ENCODE results near the gene AP4M1.
A peak's percentile ranks its signal among the peaks of the same experiment; 100 is the strongest.
"Not testable (repeated sequence)": the region's sequence is repeated elsewhere in the genome, so short reads cannot be mapped to it uniquely, and the experiment has no call there.

Gene AP4M1

DNA sequence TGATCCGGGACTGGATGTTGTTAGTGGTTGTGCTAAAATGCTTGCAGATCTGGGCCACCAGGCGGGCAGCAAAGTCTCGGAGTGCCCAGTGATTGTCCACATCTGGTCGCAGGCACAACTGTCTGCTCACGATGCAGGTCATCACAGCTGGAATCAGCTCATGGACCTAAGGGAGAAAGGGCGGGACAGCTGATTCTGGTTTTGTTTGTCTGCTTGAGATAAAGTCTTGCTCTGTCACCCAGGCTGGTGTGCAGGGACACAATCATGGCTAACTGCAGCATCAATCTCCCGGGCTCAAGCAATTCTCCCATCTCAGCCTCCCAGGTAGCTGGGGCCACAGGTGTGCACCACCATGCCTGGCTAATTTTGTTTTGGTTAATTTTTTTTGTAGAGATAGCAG, 9.7 kb downstream of the AP4M1 start:
- no peak for DNase-seq

DNA sequence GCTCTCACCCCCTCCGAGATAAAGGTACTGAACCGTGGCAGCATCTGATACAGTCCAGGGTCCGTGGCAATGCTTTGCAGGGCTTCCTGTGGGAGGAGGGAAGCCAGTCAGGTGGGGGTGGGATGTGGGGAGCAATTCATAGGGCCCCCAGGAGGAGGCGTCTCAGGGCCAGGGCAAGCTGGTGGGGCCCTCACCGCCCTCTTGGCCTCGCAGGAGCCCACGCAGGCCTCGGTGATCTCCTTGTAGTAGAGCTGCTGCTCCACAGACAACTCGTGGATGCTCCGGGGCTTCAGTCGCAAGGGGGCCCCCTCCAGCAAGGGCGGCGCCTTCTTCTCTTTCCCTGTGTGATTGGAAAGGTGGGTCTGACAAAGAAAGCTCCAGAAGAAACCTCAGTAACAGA, 10.5 kb downstream of the AP4M1 start:
- DNase-seq, result no peak

DNA sequence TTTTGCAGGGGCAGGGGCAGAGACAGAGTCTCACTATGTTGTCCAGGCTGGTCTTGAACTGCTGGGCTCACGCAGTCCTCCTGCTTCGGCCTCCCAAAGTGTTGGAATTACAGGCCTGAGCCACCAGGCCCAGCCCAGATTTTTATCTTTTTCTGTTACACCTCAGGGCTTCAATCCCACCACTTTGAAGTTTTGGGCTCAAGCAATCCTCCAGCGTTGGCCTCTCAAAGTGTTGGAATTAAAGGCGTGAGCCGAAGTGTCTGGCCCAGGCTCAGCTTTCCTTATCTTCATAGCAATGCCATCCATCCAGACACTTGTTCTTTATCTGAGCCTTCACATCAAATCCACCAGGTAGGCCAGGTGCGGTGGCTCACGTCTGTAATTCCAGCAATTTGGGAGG, 13.6 kb downstream of the AP4M1 start:
- DNase-seq, result no peak

DNA sequence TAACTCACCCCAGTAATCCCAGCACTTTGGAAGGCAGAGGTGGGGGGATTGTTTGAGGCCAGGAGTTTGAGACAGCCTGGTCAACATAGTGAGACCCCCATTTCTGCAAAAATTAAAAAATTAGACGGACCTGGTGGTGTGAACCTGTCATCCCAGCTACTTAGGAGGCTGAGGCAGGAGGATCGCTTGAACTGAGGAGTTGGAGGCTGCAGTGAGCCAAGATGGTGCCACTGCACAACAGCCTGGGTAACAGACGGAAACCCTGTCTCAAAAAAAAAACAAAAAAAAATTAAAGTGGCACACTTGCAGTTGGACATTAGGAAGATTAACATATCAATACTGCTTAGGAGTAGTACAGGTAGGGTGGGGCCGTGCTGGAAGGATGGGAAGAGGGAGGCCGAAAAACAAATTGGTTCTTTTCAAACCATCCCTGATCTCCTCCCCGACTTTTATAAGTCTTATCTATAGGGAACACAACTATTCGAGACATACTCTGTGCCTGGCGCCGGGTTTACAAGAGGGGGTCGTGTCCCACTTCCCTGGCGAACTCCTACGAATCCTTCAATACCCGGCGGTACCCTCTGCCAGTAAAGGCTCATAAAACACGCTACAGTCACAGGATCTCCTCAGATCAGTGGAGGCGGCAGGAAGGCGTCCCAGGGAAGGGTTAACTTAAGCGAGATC, 17.1 kb downstream of the AP4M1 start:
- DNase-seq, result no peak

DNA sequence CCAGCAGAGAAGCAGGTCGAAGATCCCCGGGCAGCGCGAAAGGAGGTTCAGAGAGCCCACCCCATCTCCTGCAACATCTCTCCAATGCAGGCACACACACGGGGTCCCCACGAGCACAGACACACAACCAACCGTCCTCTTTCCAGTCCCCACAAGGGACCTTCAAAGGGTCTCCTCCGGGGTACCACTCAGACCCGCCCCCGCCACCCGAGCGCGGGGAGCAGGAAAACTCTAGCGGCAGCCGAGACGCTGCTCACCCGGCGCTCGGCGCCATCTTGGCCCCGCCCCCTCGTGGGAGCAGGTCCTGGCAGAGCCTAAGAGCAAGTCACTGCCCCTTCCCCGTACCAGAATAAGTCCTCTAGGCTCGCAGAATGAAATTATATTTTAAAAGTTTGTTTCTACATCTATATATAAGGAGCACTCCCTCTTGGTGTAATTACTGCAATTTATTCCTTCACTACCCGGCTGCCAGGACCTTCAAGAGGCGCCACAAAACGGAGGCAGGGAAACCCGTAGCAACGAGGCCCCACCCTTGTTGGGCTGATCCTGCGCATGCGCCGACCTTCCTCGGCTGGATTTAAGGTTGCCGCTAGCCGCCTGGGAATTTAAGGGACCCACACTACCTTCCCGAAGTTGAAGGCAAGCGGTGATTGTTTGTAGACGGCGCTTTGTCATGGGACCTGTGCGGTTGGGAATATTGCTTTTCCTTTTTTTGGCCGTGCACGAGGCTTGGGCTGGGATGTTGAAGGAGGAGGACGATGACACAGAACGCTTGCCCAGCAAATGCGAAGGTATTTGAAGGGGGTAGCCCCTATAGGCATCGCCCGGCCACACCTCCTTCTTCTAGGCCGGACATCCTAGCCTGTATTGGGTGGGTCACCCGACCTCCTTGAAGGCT, 17.9 kb downstream of the AP4M1 start, which contains the start of the genes CNPY4 and TAF6:
Gene CNPY4, plus strand, starts transcription at position 563 of the 898 bp plus-strand sequence. Its CDS starts 111 bp downstream, at position 674.
Gene TAF6, minus strand, starts transcription at position 287 of the 898 bp plus-strand sequence. CDS start 5,149 bp downstream, outside the sequence.
- peak; percentile 95 for DNase-seq

DNA sequence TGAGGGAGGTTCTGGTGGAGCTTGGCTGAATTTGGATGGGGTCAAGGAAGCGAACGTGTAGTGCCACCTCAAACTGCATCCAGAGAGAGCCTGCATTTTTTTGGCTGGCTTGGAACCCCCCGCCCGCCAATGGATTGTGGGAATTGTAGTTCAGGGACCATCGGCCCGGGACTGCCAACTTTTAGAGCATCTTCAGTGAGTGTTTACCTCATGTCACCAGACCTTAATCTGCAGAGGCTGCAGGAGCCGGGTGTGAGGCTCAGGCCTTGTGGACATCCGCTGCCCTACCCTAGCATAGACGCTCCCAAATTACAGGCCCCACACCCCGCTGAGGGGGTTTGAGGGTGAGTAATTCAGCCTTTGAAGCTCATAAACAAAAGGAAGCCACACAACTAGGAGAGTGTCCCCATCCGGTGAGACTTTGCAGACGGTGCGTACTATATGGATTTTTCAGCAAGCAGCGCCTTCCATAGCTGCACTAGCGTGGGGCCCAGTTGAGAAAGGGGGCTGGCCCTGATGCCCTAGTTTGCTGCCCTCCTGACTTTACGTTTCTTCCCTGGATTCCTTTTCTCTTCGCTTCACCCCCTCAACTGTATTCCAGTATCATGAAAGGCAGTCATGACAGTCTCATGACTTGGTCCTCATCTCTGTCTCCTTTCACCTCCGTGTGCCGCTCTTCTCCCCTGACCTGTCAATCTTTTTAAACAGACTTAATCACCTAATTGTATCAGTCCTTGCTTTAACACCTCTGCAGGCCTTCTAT, 18.7 kb downstream of the AP4M1 start:
- no peak for DNase-seq

DNA sequence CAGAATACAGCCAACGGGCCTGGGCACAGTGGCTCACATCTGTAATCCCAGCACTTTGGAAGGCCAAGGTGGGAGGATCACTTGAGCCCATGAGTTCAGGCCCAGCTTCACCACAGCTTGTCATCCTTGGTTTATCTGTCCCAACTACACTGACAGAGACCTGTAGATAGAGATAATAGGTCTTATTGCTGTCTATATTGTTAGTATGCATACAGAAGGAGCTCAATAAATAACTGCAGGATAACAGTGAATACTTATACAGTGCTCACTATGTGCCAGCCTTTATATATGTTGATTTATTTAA, 19.2 kb downstream of the AP4M1 start:
- no peak for DNase-seq

DNA sequence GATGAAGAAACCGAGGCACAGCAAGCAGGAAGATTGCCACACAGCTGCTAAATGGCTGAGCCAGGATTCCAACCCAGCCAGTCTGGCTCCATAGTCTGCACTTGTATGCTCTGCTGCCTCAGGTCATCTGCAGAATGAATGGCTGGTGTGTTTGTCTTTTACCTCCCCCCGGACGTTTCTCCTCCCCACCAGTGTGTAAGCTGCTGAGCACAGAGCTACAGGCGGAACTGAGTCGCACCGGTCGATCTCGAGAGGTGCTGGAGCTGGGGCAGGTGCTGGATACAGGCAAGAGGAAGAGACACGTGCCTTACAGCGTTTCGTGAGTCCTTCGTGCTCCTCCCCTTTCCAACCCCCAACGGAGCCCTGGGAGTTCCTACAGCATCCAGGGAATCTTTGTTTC, 20.6 kb downstream of the AP4M1 start:
- no peak for DNase-seq

DNA sequence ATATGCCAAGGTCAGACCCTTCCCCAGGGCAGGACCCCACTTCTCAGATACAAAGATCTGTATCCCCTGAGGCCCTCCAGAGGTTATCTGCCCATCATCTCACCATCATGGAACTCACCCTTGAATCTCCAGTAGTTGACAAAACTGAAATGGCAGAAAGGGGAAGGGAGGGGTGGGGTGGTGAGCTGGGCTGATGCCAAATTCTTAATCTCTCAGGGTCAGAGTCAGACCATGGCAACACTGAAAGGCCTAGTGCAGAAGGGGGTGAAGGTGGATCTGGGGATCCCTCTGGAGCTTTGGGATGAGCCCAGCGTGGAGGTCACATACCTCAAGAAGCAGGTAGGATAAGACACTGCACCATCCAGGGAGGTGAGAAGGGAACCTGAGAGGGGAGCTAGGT, 21.1 kb downstream of the AP4M1 start:
- no peak for DNase-seq

DNA sequence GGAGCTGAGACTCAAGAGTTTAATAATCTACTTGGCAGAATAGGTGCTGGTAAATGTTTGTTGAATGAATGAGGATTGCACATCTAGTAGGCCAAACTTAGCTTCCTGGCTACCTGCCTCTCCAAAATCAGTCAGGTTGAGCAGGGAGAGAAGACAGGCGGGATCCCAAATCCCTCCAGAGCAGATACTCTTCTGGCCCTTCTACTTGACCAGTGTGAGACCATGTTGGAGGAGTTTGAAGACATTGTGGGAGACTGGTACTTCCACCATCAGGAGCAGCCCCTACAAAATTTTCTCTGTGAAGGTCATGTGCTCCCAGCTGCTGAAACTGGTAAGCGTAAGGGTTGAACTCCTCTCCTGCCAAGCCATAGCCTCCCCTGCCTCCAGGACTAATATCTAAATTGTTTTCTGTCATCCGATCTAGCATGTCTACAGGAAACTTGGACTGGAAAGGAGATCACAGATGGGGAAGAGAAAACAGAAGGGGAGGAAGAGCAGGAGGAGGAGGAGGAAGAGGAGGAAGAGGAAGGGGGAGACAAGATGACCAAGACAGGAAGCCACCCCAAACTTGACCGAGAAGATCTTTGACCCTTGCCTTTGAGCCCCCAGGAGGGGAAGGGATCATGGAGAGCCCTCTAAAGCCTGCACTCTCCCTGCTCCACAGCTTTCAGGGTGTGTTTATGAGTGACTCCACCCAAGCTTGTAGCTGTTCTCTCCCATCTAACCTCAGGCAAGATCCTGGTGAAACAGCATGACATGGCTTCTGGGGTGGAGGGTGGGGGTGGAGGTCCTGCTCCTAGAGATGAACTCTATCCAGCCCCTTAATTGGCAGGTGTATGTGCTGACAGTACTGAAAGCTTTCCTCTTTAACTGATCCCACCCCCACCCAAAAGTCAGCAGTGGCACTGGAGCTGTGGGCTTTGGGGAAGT, 23.1 kb downstream of the AP4M1 start:
- DNase-seq, result no peak

DNA sequence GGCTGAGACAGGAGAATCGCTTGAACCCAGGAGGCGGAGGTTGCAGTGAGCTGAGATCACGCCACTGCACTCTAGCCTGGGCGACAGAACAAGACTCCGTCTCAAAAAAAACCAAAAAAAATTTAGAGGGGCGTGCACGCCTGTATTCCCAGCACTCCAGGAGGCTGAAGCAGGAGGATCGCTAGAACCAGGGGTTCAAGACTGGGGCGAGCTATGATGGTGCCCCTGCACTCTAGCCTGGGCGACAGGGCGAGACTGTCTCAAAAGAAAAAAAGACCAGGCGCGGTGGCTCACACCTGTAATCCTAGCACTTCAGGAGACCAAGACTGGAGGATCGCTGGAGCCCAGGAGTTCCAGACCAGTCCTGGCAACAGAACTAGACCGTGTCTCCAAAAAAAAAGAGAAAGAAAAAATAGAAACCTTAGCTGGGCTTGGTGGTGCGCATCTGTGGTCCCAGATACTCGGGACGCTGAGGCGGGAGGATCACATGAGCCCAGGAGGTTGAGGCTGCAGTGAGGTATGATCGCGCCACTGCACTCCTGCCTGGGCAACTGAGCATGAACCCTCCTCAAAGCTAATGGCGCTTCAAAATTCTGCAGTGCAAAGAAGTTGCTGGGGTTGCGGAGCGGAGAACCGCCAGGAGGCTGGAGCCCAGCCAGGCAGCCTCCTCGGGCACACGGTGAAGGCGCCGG, 24.9 kb downstream of the AP4M1 start:
- DNase-seq, result no peak

DNA sequence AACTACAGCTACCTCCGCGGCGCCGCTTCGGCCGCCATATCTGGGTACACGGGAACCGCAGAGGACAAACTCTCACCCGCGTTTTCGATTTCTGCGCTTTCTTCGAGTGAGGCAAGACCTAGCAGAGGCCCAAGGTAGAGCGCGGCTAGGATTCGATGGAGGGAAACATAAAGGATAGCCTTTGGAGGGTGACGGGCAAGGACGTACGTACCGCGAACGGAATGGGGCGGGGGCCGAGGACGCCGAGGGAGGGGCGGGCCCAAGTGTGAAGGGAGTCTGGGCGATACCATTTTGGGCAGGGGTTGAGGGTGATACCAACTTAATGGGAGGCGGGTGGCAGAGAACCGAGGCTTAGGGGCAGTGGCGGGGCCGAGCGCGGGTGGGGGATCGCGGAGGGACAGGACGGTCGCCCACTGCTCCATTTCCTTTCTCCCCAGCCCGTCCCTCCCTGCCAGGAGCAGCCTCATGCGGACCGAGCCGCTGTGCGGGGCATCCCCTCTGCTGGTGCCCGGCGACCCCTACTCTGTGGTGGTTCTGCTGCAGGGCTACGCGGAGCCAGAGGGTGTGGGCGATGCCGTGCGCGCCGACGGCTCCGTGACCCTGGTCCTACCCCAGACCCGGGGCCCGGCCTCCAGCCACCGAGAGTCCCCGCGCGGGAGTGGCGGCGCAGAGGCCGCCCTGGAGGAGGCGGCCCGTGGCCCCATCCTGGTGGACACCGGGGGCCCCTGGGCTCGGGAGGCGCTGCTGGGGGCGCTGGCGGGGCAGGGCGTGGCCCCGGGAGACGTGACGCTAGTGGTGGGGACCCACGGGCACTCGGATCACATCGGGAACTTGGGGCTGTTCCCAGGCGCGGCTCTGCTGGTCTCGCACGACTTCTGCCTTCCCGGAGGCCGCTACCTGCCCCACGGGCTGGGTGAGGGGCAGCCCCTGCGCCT, 25.8 kb downstream of the AP4M1 start, which contains the start of gene MBLAC1:
Gene MBLAC1, plus strand, starts transcription at position 37 of the 935 bp plus-strand sequence. Its CDS starts 429 bp downstream, at position 466.
- peak; percentile 86 for DNase-seq

DNA sequence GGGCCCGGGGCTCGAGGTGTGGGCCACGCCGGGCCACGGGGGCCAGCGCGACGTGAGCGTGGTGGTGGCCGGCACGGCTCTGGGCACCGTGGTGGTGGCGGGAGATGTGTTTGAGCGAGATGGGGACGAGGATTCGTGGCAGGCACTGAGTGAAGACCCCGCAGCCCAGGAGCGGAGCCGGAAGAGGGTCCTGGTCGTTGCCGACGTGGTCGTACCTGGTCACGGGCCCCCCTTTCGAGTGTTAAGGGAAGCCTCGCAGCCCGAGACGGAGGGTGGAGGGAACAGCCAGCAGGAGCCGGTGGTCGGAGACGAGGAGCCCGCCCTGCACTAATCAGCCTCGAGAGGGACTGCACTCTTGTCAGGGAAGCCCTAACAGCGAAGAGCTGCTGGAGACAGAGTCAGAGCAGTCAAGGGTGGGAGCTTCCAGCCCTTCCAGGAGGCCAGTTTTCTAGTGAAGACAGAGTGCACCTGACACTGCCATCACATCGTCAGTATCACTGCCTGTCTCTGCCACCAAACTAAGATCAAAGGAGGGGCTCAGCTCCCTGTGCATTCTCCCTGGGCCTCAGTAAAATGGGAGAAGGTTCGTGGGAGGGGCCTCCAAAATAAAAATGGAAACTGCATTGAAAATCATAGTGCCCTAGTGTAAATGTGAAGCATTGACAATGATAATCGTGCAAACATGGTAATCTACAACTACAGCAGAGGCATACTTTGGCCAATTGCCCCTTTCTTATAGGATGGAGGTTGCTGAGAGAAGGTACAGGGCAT, 26.6 kb downstream of the AP4M1 start:
- DNase-seq, result no peak

DNA sequence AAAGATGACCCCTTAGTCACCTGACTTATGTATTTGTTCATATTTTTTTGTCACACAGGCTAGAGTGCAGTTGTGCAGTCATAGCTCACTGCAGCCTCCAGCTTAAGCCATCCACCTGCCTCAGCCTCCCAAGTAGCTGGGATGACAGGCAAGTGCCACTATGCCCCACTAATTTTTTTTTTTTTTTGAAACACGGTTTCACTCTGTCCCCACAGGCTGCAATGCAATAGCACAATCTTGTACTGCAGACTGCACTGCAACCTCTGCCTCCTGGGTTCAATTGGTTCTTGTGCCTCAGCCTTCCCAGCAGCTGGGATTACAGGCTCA, 27.2 kb downstream of the AP4M1 start:
- DNase-seq, result no peak

DNA sequence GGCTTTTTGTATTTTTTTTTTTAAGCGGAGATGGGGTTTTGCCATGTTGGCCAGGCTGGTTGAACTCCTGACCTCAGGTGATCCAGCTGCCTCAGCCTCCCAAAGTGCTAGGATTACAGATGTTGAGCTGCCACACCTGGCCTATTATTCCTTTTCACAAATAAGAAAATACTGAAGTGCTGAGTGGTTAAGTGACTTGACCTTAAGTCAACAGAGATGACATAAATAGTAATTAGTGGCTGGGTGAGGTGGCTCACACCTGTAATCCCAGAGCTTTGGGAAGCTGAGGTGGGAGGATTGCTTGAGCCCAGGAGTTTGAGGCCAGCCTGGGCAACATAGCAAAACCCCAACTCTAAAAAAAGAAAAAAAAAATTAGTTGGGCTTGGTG, 28.8 kb downstream of the AP4M1 start:
- DNase-seq, result not testable (repeated sequence)

DNA sequence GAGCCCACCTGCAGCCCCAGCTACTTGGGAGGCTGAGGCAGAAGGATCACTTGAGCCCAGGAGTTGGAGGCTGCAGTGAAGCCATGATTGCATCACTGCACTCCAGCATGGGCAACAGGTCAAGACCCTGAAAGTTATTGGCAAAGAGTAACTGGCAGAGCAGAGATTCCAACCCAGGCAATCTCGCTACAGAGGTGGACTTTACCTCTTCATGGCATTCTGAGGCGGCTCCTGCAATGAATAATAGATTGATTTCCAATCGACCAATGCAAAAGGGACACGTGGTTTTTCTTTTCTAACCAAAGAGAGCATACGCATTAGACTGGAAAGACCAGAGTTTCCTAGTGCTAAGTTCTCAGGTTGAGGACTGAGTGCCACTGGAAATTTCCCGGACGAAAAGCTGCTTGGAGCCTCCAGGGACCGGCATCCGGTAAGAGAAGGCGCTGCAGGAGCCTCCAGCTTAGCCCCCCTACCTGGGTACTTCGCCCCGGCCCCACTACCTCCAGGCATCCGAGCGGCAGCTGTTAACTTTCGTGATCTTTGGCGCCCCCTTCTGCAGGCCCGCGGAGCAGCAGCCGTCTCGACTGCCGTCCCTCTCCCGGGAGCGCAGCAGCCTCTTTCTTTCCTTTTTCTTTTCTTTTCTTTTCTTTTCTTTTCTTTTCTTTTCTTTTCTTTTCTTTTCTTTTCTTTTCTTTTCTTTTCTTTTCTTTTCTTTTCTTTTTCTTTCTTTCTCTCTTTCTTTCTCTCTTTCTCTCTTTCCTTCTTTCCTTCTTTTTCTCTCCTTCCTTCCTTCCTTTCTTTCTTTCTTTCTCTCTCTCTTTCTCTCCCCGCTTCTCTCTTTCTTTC, 29.4 kb downstream of the AP4M1 start:
- peak; percentile 71 for DNase-seq

DNA sequence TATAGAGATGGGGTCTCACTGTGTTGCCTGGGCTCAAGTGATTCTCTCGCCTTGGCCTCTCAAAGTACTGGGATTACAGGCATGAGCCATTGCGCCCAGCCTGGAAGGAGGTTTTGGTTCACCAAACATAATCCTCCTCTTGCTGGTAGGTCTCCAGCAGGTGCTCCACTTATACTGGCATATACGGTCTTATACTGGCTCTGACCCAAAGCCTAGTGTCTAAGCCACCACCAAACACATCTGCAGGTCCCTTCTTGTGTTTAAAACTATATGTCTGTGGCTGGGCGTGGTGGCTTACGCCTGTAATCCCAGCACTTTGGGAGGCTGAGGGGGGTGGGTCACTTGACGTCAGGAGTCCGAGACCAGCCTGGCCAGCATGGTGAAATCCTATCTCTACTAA, 30.7 kb downstream of the AP4M1 start:
- no peak for DNase-seq

DNA sequence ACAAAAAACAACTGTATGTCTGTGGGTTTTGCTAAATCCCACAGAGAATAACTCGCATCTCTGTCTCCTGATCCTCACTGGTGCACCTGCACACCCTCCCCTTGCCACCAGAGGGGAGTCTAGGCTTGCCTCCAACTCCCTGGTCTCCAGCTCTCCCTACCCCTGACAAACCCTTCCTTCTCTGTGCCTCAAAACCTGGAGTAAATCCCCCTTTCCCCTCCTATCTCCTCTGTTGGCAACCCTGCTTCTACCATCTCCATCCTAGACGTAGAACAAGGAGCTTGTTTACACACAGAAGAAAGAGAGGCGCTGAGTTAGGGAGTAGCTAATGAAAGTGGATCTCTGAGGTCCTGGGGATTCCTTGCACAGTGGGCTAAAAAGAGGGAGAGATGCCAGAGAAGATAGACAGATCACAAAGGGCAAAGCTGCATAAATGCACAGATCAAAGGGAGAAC, 31.3 kb downstream of the AP4M1 start:
- DNase-seq, result peak; percentile 60
